Measurements from ENCODE around the gene TRIOBP.

TRIOBP gene

GRCh38 chr22:37664249-37665101 is 32.4 kb upstream of the TRIOBP start:
- no peaks in the 10 kb centered on the region for H3K27me3 ChIP-seq (ENCODE audit: insufficient read depth, low read length, poor library complexity)
- no peak overlapping the region for H2BK5ac ChIP-seq (ENCODE audit: low read length)
- H3K4me2 ChIP-seq (ENCODE audit: low read length) = no peak overlapping the region
- H3K27ac ChIP-seq (ENCODE audit: low read depth, low read length) = no peak overlapping the region
- H3K36me3 ChIP-seq (ENCODE audit: control insufficient read depth, insufficient read depth, low read length) = no peaks in the 10 kb centered on the region
- no CpG with 5 or more reads among the region's 16 CpGs for WGBS (ENCODE audit: extremely low coverage, insufficient coverage, low lambda C conversion rate)
- no peak overlapping the region for H4K8ac ChIP-seq (ENCODE audit: low read depth, low read length)
- H2BK120ac ChIP-seq (ENCODE audit: low read depth, low read length) = no peak overlapping the region
- H2BK15ac ChIP-seq (replicated peaks; ENCODE audit: low read depth) = no peak overlapping the region
- no peak overlapping the region for H3K4ac ChIP-seq (ENCODE audit: low read depth, low read length)
- peaks cover 29% of the 10 kb centered on the region for H3K79me1 ChIP-seq (ENCODE audit: low read length)
- H3K4me3 ChIP-seq (ENCODE audit: low read length) = no peak overlapping the region
- H3K23ac ChIP-seq (ENCODE audit: low read length) = no peak overlapping the region
- no peak overlapping the region for H3K18ac ChIP-seq (ENCODE audit: low read length)
- no peak overlapping the region for H2AK5ac ChIP-seq (ENCODE audit: low read length)
- no peak for DNase-seq
- H3K9ac ChIP-seq (ENCODE audit: low read length) = no peak overlapping the region
- H3K4me1 ChIP-seq (ENCODE audit: control insufficient read depth, low read depth, low read length) = peaks cover 2% of the 10 kb centered on the region
- H4K5ac ChIP-seq (ENCODE audit: low read length) = no peak overlapping the region
- H3K79me2 ChIP-seq (ENCODE audit: control insufficient read depth, insufficient read depth, low read length) = peaks cover 38% of the 10 kb centered on the region
- H3K56ac ChIP-seq (ENCODE audit: low read length) = no peak overlapping the region

GRCh38 chr22:37665487-37665886 is 31.4 kb upstream of the TRIOBP start:
- no peak overlapping the region for H3K9ac ChIP-seq (ENCODE audit: low read length)
- WGBS (ENCODE audit: extremely low coverage, insufficient coverage, low lambda C conversion rate) = no CpG with 5 or more reads among the region's 24 CpGs

GRCh38 chr22:37669586-37669985 is 27.3 kb upstream of the TRIOBP start:
- H2BK15ac ChIP-seq (replicated peaks; ENCODE audit: low read depth) = no peak overlapping the region
- DNase-seq = no peak
- no peak overlapping the region for H3K23ac ChIP-seq (ENCODE audit: low read length)
- H2BK5ac ChIP-seq (ENCODE audit: low read length) = no peak overlapping the region
- H3K4me1 ChIP-seq (ENCODE audit: control insufficient read depth, low read depth, low read length) = no peaks in the 10 kb centered on the region
- H3K79me2 ChIP-seq (ENCODE audit: control insufficient read depth, insufficient read depth, low read length) = peaks cover 4% of the 10 kb centered on the region
- no peak overlapping the region for H4K8ac ChIP-seq (ENCODE audit: low read depth, low read length)
- no peaks in the 10 kb centered on the region for H3K27me3 ChIP-seq (ENCODE audit: insufficient read depth, low read length, poor library complexity)
- H2BK120ac ChIP-seq (ENCODE audit: low read depth, low read length) = no peak overlapping the region
- no peaks in the 10 kb centered on the region for H3K36me3 ChIP-seq (ENCODE audit: control insufficient read depth, insufficient read depth, low read length)
- no peak overlapping the region for H3K9ac ChIP-seq (ENCODE audit: low read length)
- no peak overlapping the region for H3K18ac ChIP-seq (ENCODE audit: low read length)
- peaks cover 6% of the 10 kb centered on the region for H3K79me1 ChIP-seq (ENCODE audit: low read length)
- no peak overlapping the region for H3K4me2 ChIP-seq (ENCODE audit: low read length)
- no peak overlapping the region for H2AK5ac ChIP-seq (ENCODE audit: low read length)
- no peak overlapping the region for H3K4ac ChIP-seq (ENCODE audit: low read depth, low read length)
- WGBS (ENCODE audit: extremely low coverage, insufficient coverage, low lambda C conversion rate) = no CpG with 5 or more reads among the region's 6 CpGs
- H3K56ac ChIP-seq (ENCODE audit: low read length) = no peak overlapping the region
- H4K5ac ChIP-seq (ENCODE audit: low read length) = no peak overlapping the region
- no peak overlapping the region for H3K4me3 ChIP-seq (ENCODE audit: low read length)
- no peak overlapping the region for H3K27ac ChIP-seq (ENCODE audit: low read depth, low read length)

More at GRCh38 chr22:37665487-37665886, 31.4 kb upstream of the TRIOBP start:
- no peak for DNase-seq
- Histone ChIP-seq H3K79me1 (ENCODE audit: low read length) (peaks cover 24% of the 10 kb centered on the region), H3K18ac (ENCODE audit: low read length) (no peak overlapping the region), H3K79me2 (ENCODE audit: control insufficient read depth, insufficient read depth, low read length) (peaks cover 28% of the 10 kb centered on the region), H3K36me3 (ENCODE audit: control insufficient read depth, insufficient read depth, low read length) (no peaks in the 10 kb centered on the region), H3K56ac (ENCODE audit: low read length) (no peak overlapping the region), H3K27ac (ENCODE audit: low read depth, low read length) (no peak overlapping the region), H3K4me2 (ENCODE audit: low read length) (no peak overlapping the region), H3K23ac (ENCODE audit: low read length) (no peak overlapping the region), H4K5ac (ENCODE audit: low read length) (no peak overlapping the region), H3K27me3 (ENCODE audit: insufficient read depth, low read length, poor library complexity) (no peaks in the 10 kb centered on the region), H2BK120ac (ENCODE audit: low read depth, low read length) (no peak overlapping the region), H3K4me3 (ENCODE audit: low read length) (no peak overlapping the region), H2BK15ac (replicated peaks; ENCODE audit: low read depth) (no peak overlapping the region), H2AK5ac (ENCODE audit: low read length) (no peak overlapping the region), H2BK5ac (ENCODE audit: low read length) (no peak overlapping the region), H3K4me1 (ENCODE audit: control insufficient read depth, low read depth, low read length) (no peaks in the 10 kb centered on the region), H4K8ac (ENCODE audit: low read depth, low read length) (no peak overlapping the region), H3K4ac (ENCODE audit: low read depth, low read length) (no peak overlapping the region)

- Histone ChIP-seq H3K4me3 (ENCODE audit: low read length) (no peak overlapping the region), H4K5ac (ENCODE audit: low read length) (no peak overlapping the region), H3K4me1 (ENCODE audit: control insufficient read depth, low read depth, low read length) (no peaks in the 10 kb centered on the region), H3K27ac (ENCODE audit: low read depth, low read length) (no peak overlapping the region), H2BK120ac (ENCODE audit: low read depth, low read length) (no peak overlapping the region), H3K79me2 (ENCODE audit: control insufficient read depth, insufficient read depth, low read length) (no peaks in the 10 kb centered on the region), H3K56ac (ENCODE audit: low read length) (no peak overlapping the region), H3K27me3 (ENCODE audit: insufficient read depth, low read length, poor library complexity) (no peaks in the 10 kb centered on the region), H2BK15ac (replicated peaks; ENCODE audit: low read depth) (no peak overlapping the region), H3K4me2 (ENCODE audit: low read length) (no peak overlapping the region), H3K36me3 (ENCODE audit: control insufficient read depth, insufficient read depth, low read length) (no peaks in the 10 kb centered on the region), H2AK5ac (ENCODE audit: low read length) (no peak overlapping the region), H3K23ac (ENCODE audit: low read length) (no peak overlapping the region), H3K79me1 (ENCODE audit: low read length) (no peaks in the 10 kb centered on the region), H4K8ac (ENCODE audit: low read depth, low read length) (no peak overlapping the region), H2BK5ac (ENCODE audit: low read length) (no peak overlapping the region), H3K4ac (ENCODE audit: low read depth, low read length) (no peak overlapping the region), H3K9ac (ENCODE audit: low read length) (no peak overlapping the region), H3K18ac (ENCODE audit: low read length) (no peak overlapping the region)
- no peak for DNase-seq
- no CpG with 5 or more reads among the region's 15 CpGs for WGBS (ENCODE audit: extremely low coverage, insufficient coverage, low lambda C conversion rate)
These were observed 24.5 kb upstream of the TRIOBP start for GRCh38 chr22:37672206-37672919.

- Histone ChIP-seq H3K79me1 (ENCODE audit: low read length) (no peaks in the 10 kb centered on the region), H3K4ac (ENCODE audit: low read depth, low read length) (no peak overlapping the region), H3K4me1 (ENCODE audit: control insufficient read depth, low read depth, low read length) (no peaks in the 10 kb centered on the region), H3K4me3 (ENCODE audit: low read length) (no peak overlapping the region), H3K27me3 (ENCODE audit: insufficient read depth, low read length, poor library complexity) (no peaks in the 10 kb centered on the region), H2BK5ac (ENCODE audit: low read length) (no peak overlapping the region), H4K5ac (ENCODE audit: low read length) (no peak overlapping the region), H3K18ac (ENCODE audit: low read length) (no peak overlapping the region), H4K8ac (ENCODE audit: low read depth, low read length) (no peak overlapping the region), H3K36me3 (ENCODE audit: control insufficient read depth, insufficient read depth, low read length) (no peaks in the 10 kb centered on the region), H2BK120ac (ENCODE audit: low read depth, low read length) (no peak overlapping the region), H3K79me2 (ENCODE audit: control insufficient read depth, insufficient read depth, low read length) (no peaks in the 10 kb centered on the region), H3K27ac (ENCODE audit: low read depth, low read length) (no peak overlapping the region), H2BK15ac (replicated peaks; ENCODE audit: low read depth) (no peak overlapping the region), H2AK5ac (ENCODE audit: low read length) (no peak overlapping the region), H3K4me2 (ENCODE audit: low read length) (no peak overlapping the region), H3K56ac (ENCODE audit: low read length) (no peak overlapping the region), H3K23ac (ENCODE audit: low read length) (no peak overlapping the region), H3K9ac (ENCODE audit: low read length) (no peak overlapping the region)
- no peak for DNase-seq
- WGBS (ENCODE audit: extremely low coverage, insufficient coverage, low lambda C conversion rate) = no CpG with 5 or more reads among the region's 11 CpGs
These were observed 23.9 kb upstream of the TRIOBP start for GRCh38 chr22:37672920-37673455.
